Heart left ventricle (tissue), 16 donors: Measurements from ENCODE around the gene GPC3. TPM values are rescaled to one million over a fixed set of nuclear protein-coding genes. Genes with fewer than 3 reads are reported as not detected.

Experiments
- ATAC-seq, 4 donors: fragments of 200-7000 bp; cut with Tn5 transposase; one replicate each; pipeline ENCODE4 v1.9.1; 2020 to 2022; ENCODE audit warnings: moderate library complexity in 4 of 4, mild to moderate bottlenecking in 3 of 4, moderate number of reproducible peaks in 1 of 4
- DNase-seq, 5 donors: peaks; one replicate each; pipeline ENCODE4 v3.0.0-alpha.2; 2020
- H3K27ac ChIP-seq, 12 donors: fragments of 200-600 bp; sonication (generic) in 4 of 12; one replicate each; pipeline versions ENCODE4 v1.5.0 to v1.8.0; 2016 to 2022; ENCODE audit warnings: mild to moderate bottlenecking in 2 of 12
- H3K27me3 ChIP-seq, 9 donors: fragments of 200-600 bp; sonication (generic) in 2 of 9; one replicate each; pipeline versions ENCODE4 v1.5.1 to v1.8.0; 2016 to 2022; ENCODE audit warnings: mild to moderate bottlenecking in 3 of 9
- H3K36me3 ChIP-seq, 9 donors: fragments of 200-600 bp; sonication (generic) in 2 of 9; one replicate each; pipeline versions ENCODE4 v1.5.0 to v1.8.0; 2018 to 2022; ENCODE audit warnings: mild to moderate bottlenecking in 2 of 9
- H3K4me1 ChIP-seq, 12 donors: fragments of 200-600 bp; sonication (generic) in 4 of 12; one replicate each; pipeline versions ENCODE4 v1.5.0 to v1.8.0; 2016 to 2022; ENCODE audit warnings: mild to moderate bottlenecking in 3 of 12
- H3K4me3 ChIP-seq, 12 donors: fragments of 200-600 bp; sonication (generic) in 4 of 12; one replicate each; pipeline versions ENCODE4 v1.5.0 to v1.8.0; 2017 to 2022; ENCODE audit warnings: mild to moderate bottlenecking in 9 of 12, moderate library complexity in 4 of 12
- H3K9me3 ChIP-seq, 12 donors: fragments of 200-600 bp; sonication (generic) in 4 of 12; one replicate each; pipeline versions ENCODE4 v1.5.0 to v1.8.0; 2016 to 2022; ENCODE audit warnings: mild to moderate bottlenecking in 1 of 12
- CTCF ChIP-seq, 12 donors: fragments of 200-600 bp; sonication (generic) in 4 of 12; IDR thresholded peaks; one replicate each; pipeline versions ENCODE4 v1.5.0 to v1.8.0; 2018 to 2022; ENCODE audit warnings: antibody characterized with exemption in 12 of 12, mild to moderate bottlenecking in 5 of 12
- POLR2A ChIP-seq, 2 donors: fragments of 450-650 bp; IDR thresholded peaks; one replicate each; pipeline ENCODE4 v1.6.1; 2017; ENCODE audit warnings: antibody characterized with exemption in 2 of 2, mild to moderate bottlenecking in 2 of 2, moderate library complexity in 2 of 2
- WGBS, 4 donors: extraction: QIAGEN DNeasy Blood & Tissue Kit in 2 of 4; methylation state at CpG; one replicate each; pipeline versions ENCODE4 v1.1.5 to v1.1.7; 2013 to 2018; 5-methylcytosine and 5-hydroxymethylcytosine counted together
- intact Hi-C, 10 donors: fragments of 100-400 bp; cut with DNase I; formaldehyde crosslinking; loops; one replicate each; pipeline versions ENCODE4 v1.11.1 to v1.14.2; 2022
- polyA plus RNA-seq, 2 donors: library from polyadenylated mRNA; stranded (reverse); fragments of 200-250 nt; gene quantifications; one replicate each; pipeline ENCODE4 v1.2.3, GENCODE V29; 2013
- total RNA-seq, 9 donors: library from RNA; depleted of rRNA in 2 of 9; stranded (reverse); fragments of >200 nt in 2 of 9; fragmentation: NEBNext Ultra II Directional in 3 of 9; extraction: Animal tissue kit (Norgen Biotek cat#: 25700) in 3 of 9; gene quantifications; one replicate each; pipeline versions ENCODE4 v1.1.0 to v1.2.4, GENCODE V29; 2016 to 2023
- donor health status: ischemic (EF 13 %, LVEDD 7.1; RV severe dilation, severe dysfunction).
- donor health status: healthy with polysubstance abuse.
- donor health status: DM: no; HTN: yes; CAD: no.
- donor health status: DM: no; HTN: no; CAD: no.
- donor health status: ischemic (EF 25% LVEDD 6.9; RV normal size, moderate dysfunction).
- donor health status: ischemic (EF 25% LVEDD 5.7; RV mildly dilated, moderate dysfunction).
- donor health status: healthy.
- donor health status: DM: yes; HTN: yes; CAD: no.
- donor health status: ischemic (EF 35%, LVEDD 5.7; RV mildly dilated, moderate dysfunction).
- donor health status: nonischemic (EF 11% LVEDD 7.7; RV severe dilation, severe dysfunction).
- donor health status: DM: yes; HTN: yes; CAD: no.
- donor health status: PGD.
- donor health status: ischemic (EF 29% LVEDD 5.4; RV normal size, mild dysfunction).
- donor health status: nonischemic (EF 23%, LVEDD 6.1; RV moderate dilation, normal function).

The GPC3 gene
- total and polyA plus RNA-seq, 11 donors: 0.19 to 16.9 (median 2.8) TPM

GRCh38 chrX:133908223-133908955, 77.0 kb downstream of the GPC3 start:
- TF ChIP-seq POLR2A (IDR thresholded peaks at IDR 0.05): no peak
- TF ChIP-seq CTCF (IDR thresholded peaks at IDR 0.05): no peak
- ATAC-seq (no peak), DNase-seq (no peak)
- intact Hi-C loops: no loop called here
- no peaks in the 10 kb centered on the region for H3K4me1 ChIP-seq
- no peaks in the 10 kb centered on the region for H3K36me3 ChIP-seq
- H3K9me3 ChIP-seq: no peaks in the 10 kb centered on the region
- WGBS, 4 donors: 53 to 78% (median 62%) methylated on average over 3 of the region's 3 CpGs
- no peak overlapping the region for H3K4me3 ChIP-seq
- no peak overlapping the region for H3K27ac ChIP-seq
- peaks cover 0 to 21% (median 0%) of the 10 kb centered on the region in 9 donors for H3K27me3 ChIP-seq

GRCh38 chrX:133907606-133908005, 77.8 kb downstream of the GPC3 start:
- no peak for DNase-seq
- no peak for ATAC-seq
- no peak for TF ChIP-seq POLR2A (IDR thresholded peaks at IDR 0.05)
- TF ChIP-seq CTCF (IDR thresholded peaks at IDR 0.05): no peak
- no peaks in the 10 kb centered on the region for H3K36me3 ChIP-seq
- no peaks in the 10 kb centered on the region for H3K4me1 ChIP-seq
- 48 to 75% (median 56%) methylated on average over 2 of the region's 2 CpGs for WGBS, 4 donors
- no peaks in the 10 kb centered on the region for H3K9me3 ChIP-seq
- H3K4me3 ChIP-seq: no peak overlapping the region
- H3K27ac ChIP-seq: no peak overlapping the region
- peaks cover 0 to 21% (median 0%) of the 10 kb centered on the region in 9 donors for H3K27me3 ChIP-seq
- intact Hi-C loops: no loop called here

- intact Hi-C loops: no loop called here
- DNase-seq (no peak), ATAC-seq (no peak)
- no peaks in the 10 kb centered on the region for H3K36me3 ChIP-seq
- H3K27ac ChIP-seq: no peak overlapping the region
- TF ChIP-seq CTCF (IDR thresholded peaks at IDR 0.05): no peak
- TF ChIP-seq POLR2A (IDR thresholded peaks at IDR 0.05): no peak
- H3K4me3 ChIP-seq: no peak overlapping the region
- 54 to 84% (median 64%) methylated on average over 3 of the region's 3 CpGs for WGBS, 4 donors
- H3K9me3 ChIP-seq: no peaks in the 10 kb centered on the region
- H3K4me1 ChIP-seq: no peaks in the 10 kb centered on the region
- H3K27me3 ChIP-seq: peaks cover 0 to 16% (median 0%) of the 10 kb centered on the region in 9 donors
These were observed 80.1 kb downstream of the GPC3 start for GRCh38 chrX:133905305-133905704.

- WGBS, 4 donors: 65 to 87% (median 81%) methylated on average over 4 of the region's 4 CpGs
- Histone ChIP-seq H3K36me3 (no peaks in the 10 kb centered on the region), H3K27ac (no peak overlapping the region), H3K27me3 (no peaks in the 10 kb centered on the region), H3K9me3 (no peaks in the 10 kb centered on the region), H3K4me3 (no peak overlapping the region), H3K4me1 (no peaks in the 10 kb centered on the region)
- TF ChIP-seq CTCF (IDR thresholded peaks at IDR 0.05) (no peak), POLR2A (IDR thresholded peaks at IDR 0.05) (no peak)
- ATAC-seq (no peak), DNase-seq (no peak)
- intact Hi-C loops: no loop called here
These were observed 87.7 kb downstream of the GPC3 start for GRCh38 chrX:133897593-133898163.
